Adrenal gland (tissue), 5 donors: Measurements from ENCODE around the gene PROSER2.

Experiments
- POLR2A ChIP-seq, 2 donors: fragments of 450-650 bp; IDR thresholded peaks; one replicate each; pipeline ENCODE4 v1.6.1; 2017; ENCODE audit warnings: antibody characterized with exemption in 2 of 2, mild to moderate bottlenecking in 2 of 2, moderate library complexity in 1 of 2
- TF ChIP-seq, protein P1 (sequence below), 6 experiments: fragments of 450-650 bp in 4 of 6; fragments of 200-600 bp in 2 of 6; sonication (generic) in 1 of 6; IDR thresholded peaks; 1 replicate in 5 of 6; 2 replicates in 1 of 6; pipeline versions ENCODE4 v1.5.1 to v1.8.0; 2016 to 2021; ENCODE audit warnings: antibody characterized with exemption in 6 of 6, mild to moderate bottlenecking in 2 of 6, moderate library complexity in 1 of 6
- donor health status: DM: no; HTN: no; CAD: no.

- TF ChIP-seq, protein P1, sequence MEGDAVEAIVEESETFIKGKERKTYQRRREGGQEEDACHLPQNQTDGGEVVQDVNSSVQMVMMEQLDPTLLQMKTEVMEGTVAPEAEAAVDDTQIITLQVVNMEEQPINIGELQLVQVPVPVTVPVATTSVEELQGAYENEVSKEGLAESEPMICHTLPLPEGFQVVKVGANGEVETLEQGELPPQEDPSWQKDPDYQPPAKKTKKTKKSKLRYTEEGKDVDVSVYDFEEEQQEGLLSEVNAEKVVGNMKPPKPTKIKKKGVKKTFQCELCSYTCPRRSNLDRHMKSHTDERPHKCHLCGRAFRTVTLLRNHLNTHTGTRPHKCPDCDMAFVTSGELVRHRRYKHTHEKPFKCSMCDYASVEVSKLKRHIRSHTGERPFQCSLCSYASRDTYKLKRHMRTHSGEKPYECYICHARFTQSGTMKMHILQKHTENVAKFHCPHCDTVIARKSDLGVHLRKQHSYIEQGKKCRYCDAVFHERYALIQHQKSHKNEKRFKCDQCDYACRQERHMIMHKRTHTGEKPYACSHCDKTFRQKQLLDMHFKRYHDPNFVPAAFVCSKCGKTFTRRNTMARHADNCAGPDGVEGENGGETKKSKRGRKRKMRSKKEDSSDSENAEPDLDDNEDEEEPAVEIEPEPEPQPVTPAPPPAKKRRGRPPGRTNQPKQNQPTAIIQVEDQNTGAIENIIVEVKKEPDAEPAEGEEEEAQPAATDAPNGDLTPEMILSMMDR (IDR thresholded peaks at IDR 0.05), result no peak
- no peak for TF ChIP-seq POLR2A (IDR thresholded peaks at IDR 0.05)
Measured at GRCh38 chr10:11898372-11899066, 75.4 kb downstream of the PROSER2 start.
